HL-60 (cell line): Measurements from ENCODE around the gene WFIKKN1.

Experiments used
- CTCF ChIP-seq: IDR thresholded peaks from one replicate; pipeline ENCODE4 v1.5.1; 2011; ENCODE audit warnings: low read length, control low read depth, inconsistent platforms; ENCODE audit not compliant: insufficient read depth
- GABPA ChIP-seq: IDR thresholded peaks from 2 replicates; pipeline ENCODE4 v1.6.1; 2012; ENCODE audit warnings: low read depth
- POLR2AphosphoS5 ChIP-seq: IDR thresholded peaks from 2 replicates; pipeline ENCODE4 v1.6.1; 2012; ENCODE audit warnings: low read depth
- REST ChIP-seq: IDR thresholded peaks from 2 replicates; pipeline ENCODE4 v1.6.1; 2012; ENCODE audit warnings: low read depth; ENCODE audit not compliant: insufficient replicate concordance
- SPI1 ChIP-seq: IDR thresholded peaks from 2 replicates; pipeline ENCODE4 v1.6.1; 2012; ENCODE audit warnings: low read depth, mild to moderate bottlenecking, borderline replicate concordance

GRCh38 chr16:657487-657886, 26.7 kb downstream of the WFIKKN1 start:
- TF ChIP-seq CTCF (no peak), REST (no peak), POLR2AphosphoS5 (no peak), GABPA (no peak), SPI1 (no peak)
